C4-2B (cell line): ENCODE data around the gene BAIAP3.

Source experiments
- ZFX ChIP-seq: fragments of 450-650 bp; IDR thresholded peaks from 2 replicates; pipeline ENCODE4 v1.6.1; 2017
- TF ChIP-seq, protein P1 (sequence below): fragments of 450-650 bp; conservative IDR thresholded peaks from 2 replicates; pipeline ENCODE4 v1.5.1; 2017; ENCODE audit warnings: mild to moderate bottlenecking

GRCh38 chr16:1305823-1306222 is 27.6 kb upstream of the BAIAP3 start:
- TF ChIP-seq, protein P1, sequence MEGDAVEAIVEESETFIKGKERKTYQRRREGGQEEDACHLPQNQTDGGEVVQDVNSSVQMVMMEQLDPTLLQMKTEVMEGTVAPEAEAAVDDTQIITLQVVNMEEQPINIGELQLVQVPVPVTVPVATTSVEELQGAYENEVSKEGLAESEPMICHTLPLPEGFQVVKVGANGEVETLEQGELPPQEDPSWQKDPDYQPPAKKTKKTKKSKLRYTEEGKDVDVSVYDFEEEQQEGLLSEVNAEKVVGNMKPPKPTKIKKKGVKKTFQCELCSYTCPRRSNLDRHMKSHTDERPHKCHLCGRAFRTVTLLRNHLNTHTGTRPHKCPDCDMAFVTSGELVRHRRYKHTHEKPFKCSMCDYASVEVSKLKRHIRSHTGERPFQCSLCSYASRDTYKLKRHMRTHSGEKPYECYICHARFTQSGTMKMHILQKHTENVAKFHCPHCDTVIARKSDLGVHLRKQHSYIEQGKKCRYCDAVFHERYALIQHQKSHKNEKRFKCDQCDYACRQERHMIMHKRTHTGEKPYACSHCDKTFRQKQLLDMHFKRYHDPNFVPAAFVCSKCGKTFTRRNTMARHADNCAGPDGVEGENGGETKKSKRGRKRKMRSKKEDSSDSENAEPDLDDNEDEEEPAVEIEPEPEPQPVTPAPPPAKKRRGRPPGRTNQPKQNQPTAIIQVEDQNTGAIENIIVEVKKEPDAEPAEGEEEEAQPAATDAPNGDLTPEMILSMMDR: no peak
- no peak for TF ChIP-seq ZFX
